GM12878 (cell line): ENCODE results near the gene ABHD6. TPM values are rescaled to one million over a fixed set of nuclear protein-coding genes. Genes with fewer than 3 reads are reported as not detected.

Experiments used
- ATAC-seq: fragments of 200-7000 bp; cut with Tn5 transposase; 3 replicates; pipeline ENCODE4 v1.9.1; 2020; ENCODE audit warnings: mild to moderate bottlenecking, moderate library complexity
- BruUV-seq: library from RNA; stranded (reverse); fragments of 400-500 nt; replicated peaks from 2 replicates; lab custom pipeline; 2021; lab: Mats Ljungman, UMichigan
- CTCF ChIA-PET: fragments of 300-600 bp; sonication (Branson Sonifier 250); formaldehyde crosslinking; extraction: SDS; loops from one replicate; lab custom pipeline; 2021; ENCODE audit warnings: inconsistent platforms; lab: Yijun Ruan, JAX
- POLR2A ChIA-PET: fragments of 350-600 bp; formaldehyde crosslinking; extraction: SDS; loops from one replicate; lab custom pipeline; 2021; ENCODE audit warnings: inconsistent platforms; lab: Charles Lee
- RAD21 ChIA-PET: fragments of 300-600 bp; sonication (Branson Sonifier 250); formaldehyde crosslinking; loops from one replicate; lab custom pipeline; 2023; ENCODE audit warnings: antibody characterized with exemption; ENCODE audit not compliant: unreplicated experiment; lab: Charles Lee
- SMC1A ChIA-PET: fragments of 300-600 bp; sonication (Branson Sonifier 250); formaldehyde crosslinking; loops from one replicate; lab custom pipeline; 2023; ENCODE audit not compliant: unreplicated experiment, uncharacterized antibody; lab: Charles Lee
- DNase-seq: peaks from one replicate; pipeline ENCODE4 v3.0.0-alpha.2; 2011; ENCODE audit warnings: low read depth, low spot score
- FAIRE-seq: peaks from 3 replicates; lab custom pipeline; 2011; peaks lifted over from hg19 to GRCh38; lab: Jason Lieb, UNC
- H2AFZ ChIP-seq: 2 replicates; pipeline ENCODE4 v1.6.0; 2011; ENCODE audit warnings: low read depth, low read length, control low read depth; ENCODE audit not compliant: control insufficient read depth
- H3K27ac ChIP-seq: 2 replicates; pipeline ENCODE4 v1.5.1; 2011; ENCODE audit warnings: control low read depth; ENCODE audit not compliant: control insufficient read depth, insufficient read depth
- H3K27me3 ChIP-seq, 2 experiments: replicated peaks in 1 of 2; 2 replicates each; pipeline versions ENCODE4 v1.6.0 to v1.6.1; 2011; ENCODE audit warnings: low read length in 1 of 2; ENCODE audit not compliant: control insufficient read depth in 2 of 2, insufficient read depth in 2 of 2
- H3K36me3 ChIP-seq, 2 experiments: 2 replicates each; pipeline ENCODE4 v1.5.1; 2011; ENCODE audit warnings: low read length in 1 of 2; ENCODE audit not compliant: control insufficient read depth in 2 of 2, insufficient read depth in 2 of 2
- H3K4me1 ChIP-seq: 2 replicates; pipeline ENCODE4 v1.6.1; 2011; ENCODE audit warnings: mild to moderate bottlenecking, low read length, moderate library complexity, mixed read lengths; ENCODE audit not compliant: control insufficient read depth, insufficient read depth
- H3K4me2 ChIP-seq: 2 replicates; pipeline ENCODE4 v1.6.0; 2011; ENCODE audit warnings: control low read depth; ENCODE audit not compliant: control insufficient read depth, insufficient read depth
- H3K4me3 ChIP-seq: fragments of 200-600 bp; sonication (generic); 2 replicates; pipeline ENCODE4 v1.5.1; 2016
- H3K79me2 ChIP-seq: 2 replicates; pipeline ENCODE4 v1.6.0; 2011; ENCODE audit warnings: low read length; ENCODE audit not compliant: control insufficient read depth, insufficient read depth
- H3K9ac ChIP-seq: 2 replicates; pipeline ENCODE4 v1.8.0; 2011; ENCODE audit warnings: low read length, control low read depth, mixed read lengths; ENCODE audit not compliant: control insufficient read depth, insufficient read depth
- H3K9me3 ChIP-seq: replicated peaks from 3 replicates; pipeline ENCODE4 v1.5.1; 2011; ENCODE audit warnings: mild to moderate bottlenecking, low read length; ENCODE audit not compliant: control insufficient read depth, insufficient read depth
- H4K20me1 ChIP-seq: 2 replicates; pipeline ENCODE4 v1.6.0; 2011; ENCODE audit not compliant: control insufficient read depth, insufficient read depth
- E2F8 ChIP-seq: fragments of 450-650 bp; IDR thresholded peaks from 2 replicates; pipeline ENCODE4 v1.6.1; 2018; ENCODE audit warnings: mild to moderate bottlenecking, low read depth, moderate library complexity; ENCODE audit not compliant: partially characterized antibody
- EGR1 ChIP-seq, 2 experiments: IDR thresholded peaks; 1 replicate in 1 of 2; 2 replicates in 1 of 2; pipeline ENCODE4 v1.6.1; 2011 to 2012; ENCODE audit warnings: low read depth in 2 of 2, low read length in 2 of 2, borderline replicate concordance in 1 of 2, mild to moderate bottlenecking in 1 of 2, moderate library complexity in 1 of 2
- FOS ChIP-seq: IDR thresholded peaks from 3 replicates; pipeline ENCODE4 v1.6.1; 2011; ENCODE audit warnings: borderline replicate concordance; ENCODE audit not compliant: insufficient read length; ENCODE audit errors: extremely low read depth
- TCF12 ChIP-seq: IDR thresholded peaks from 2 replicates; pipeline ENCODE4 v1.6.1; 2011; ENCODE audit warnings: low read depth, mild to moderate bottlenecking, low read length
- WGBS: methylation state at CpG from one replicate; pipeline ENCODE4 v1.1.6; 2016; ENCODE audit warnings: low lambda C conversion rate; ENCODE audit not compliant: insufficient replicate concordance, insufficient coverage; ENCODE audit errors: missing lambda C conversion rate; 5-methylcytosine and 5-hydroxymethylcytosine counted together
- in situ Hi-C: fragments of 300-500 bp; cut with MboI; formaldehyde crosslinking; loops from 9 replicates; pipeline ENCODE4 v1.14.3; 2018; ENCODE audit warnings: mixed read lengths
- intact Hi-C: fragments of 100-400 bp; cut with micrococcal nuclease; formaldehyde crosslinking; loops from one replicate; pipeline ENCODE4 v1.14.2; 2022; ENCODE audit not compliant: unreplicated experiment
- polyA plus RNA-seq, 11 experiments: library from polyadenylated mRNA; depleted of rRNA in 4 of 11; unstranded in 6 of 11; stranded (reverse) in 5 of 11; fragments of >200 nt; fragmentation: Nextera tagmentation in 4 of 11; fragmentation: Illumina TruSeq in 1 of 11; extraction: Ambion mirVana in 4 of 11; extraction: Trizol in 1 of 11; gene quantifications; 1 replicate in 1 of 11; 2 replicates in 10 of 11; pipeline versions ENCODE4 v1.2.1 to v1.2.3, GENCODE V29; 2011 to 2016; ENCODE audit warnings: inconsistent platforms in 2 of 11, missing spikeins in 2 of 11, low read depth in 1 of 11
- total RNA-seq, 4 experiments: library from RNA; depleted of rRNA in 3 of 4; stranded (reverse); fragments of >200 nt in 3 of 4; fragmentation: Illumina TruSeq in 1 of 4; extraction: Trizol in 1 of 4; gene quantifications; 2 replicates each; pipeline versions ENCODE4 v1.2.1 to v1.2.3, GENCODE V29; 2013 to 2021

ABHD6 gene
- total and polyA plus RNA-seq, 10 of the 15 experiments (the other 5 are each of a cell fraction or from before 2014, with no cell fraction given), result 1.4 to 33.2 (median 3.2) TPM

- no peak for TF ChIP-seq E2F8
- TF ChIP-seq FOS, result no peak
Measured at GRCh38 chr3:58189691-58190090, 47.9 kb upstream of the ABHD6 start (continued).

GRCh38 chr3:58190291-58190690 lies 47.3 kb upstream of the ABHD6 start:
- no peak for TF ChIP-seq TCF12
- no peak for TF ChIP-seq EGR1 (IDR thresholded peaks at IDR 0.05; ENCODE audit: borderline replicate concordance in 1 of 2, low read depth in 2 of 2, low read length in 2 of 2)

More at GRCh38 chr3:58190291-58190690, 47.3 kb upstream of the ABHD6 start:
- no peaks in the 10 kb centered on the region for H3K27me3 ChIP-seq
- H2AFZ ChIP-seq, result no peak overlapping the region
- H3K27ac ChIP-seq, result no peak overlapping the region
- ChIA-PET SMC1A (interaction anchor here (0.8 to 9.6 kb wide), 14 partner anchors 17 to 178 kb away, joined by 3 to 191 read pairs (median 5); partner anchors contain the start of genes ABHD6, HTD2 and RPP14), RAD21 (interaction anchor here (1.2 to 6.6 kb wide), 9 partner anchors 12 to 110 kb away, joined by 3 to 141 read pairs (median 36); no protein-coding TSS in a partner anchor), CTCF (interaction anchor here (0.6 to 25.2 kb wide), 9 partner anchors 9 to 181 kb away, joined by 3 to 655 read pairs (median 29); partner anchors contain the start of genes ABHD6, DNASE1L3, HTD2 and RPP14), POLR2A (interaction anchor here (0.6 to 1.3 kb wide), 5 partner anchors 10 to 49 kb away, joined by 3 to 4 read pairs (median 3); no protein-coding TSS in a partner anchor)
- H3K4me1 ChIP-seq, result peaks cover 3% of the 10 kb centered on the region; the same call in 1 of the 2 replicates
- no peak for ATAC-seq
- H3K9ac ChIP-seq, result no peak overlapping the region
- intact Hi-C loops, result no loop called here
- peaks cover 1 to 6% of the 10 kb centered on the region in 2 experiments; a peak in 2 of 4 replicates for H3K36me3 ChIP-seq
- BruUV-seq, result no TSS peak
- no peak for FAIRE-seq
- no peak overlapping the region for H3K4me3 ChIP-seq
- no peaks in the 10 kb centered on the region for H4K20me1 ChIP-seq
- H3K4me2 ChIP-seq, result no peak overlapping the region
- no peaks in the 10 kb centered on the region for H3K79me2 ChIP-seq
- peaks cover 14% of the 10 kb centered on the region; the same call in 2 of the 3 replicates for H3K9me3 ChIP-seq
- DNase-seq, result no peak
- WGBS, result 95% methylated on average over 4 of the region's 4 CpGs
- in situ Hi-C loops, result no loop called here
